IgD-negative memory B cell (primary cell): ENCODE data around the gene LAMC2. TPM values are rescaled to one million over a fixed set of nuclear protein-coding genes. Genes with fewer than 3 reads are reported as not detected.

ENCODE experiments used
- H3K27ac Mint-ChIP-seq, 3 donors: one replicate each; pipeline ENCODE4 v1.8.0; 2020 to 2022; ENCODE audit warnings: mild to moderate bottlenecking in 3 of 3, mixed read lengths in 3 of 3, moderate library complexity in 1 of 3
- H3K27me3 Mint-ChIP-seq: one replicate; pipeline ENCODE4 v1.8.0; 2021; ENCODE audit warnings: mixed read lengths
- H3K36me3 Mint-ChIP-seq: one replicate; pipeline ENCODE4 v1.8.0; 2020; ENCODE audit warnings: mild to moderate bottlenecking, mixed read lengths
- H3K4me1 Mint-ChIP-seq, 3 donors: one replicate each; pipeline ENCODE4 v1.8.0; 2020 to 2022; ENCODE audit warnings: mixed read lengths in 3 of 3, mild to moderate bottlenecking in 1 of 3
- H3K4me3 Mint-ChIP-seq, 4 donors: one replicate each; pipeline ENCODE4 v1.8.0; 2020 to 2022; ENCODE audit warnings: mild to moderate bottlenecking in 4 of 4, mixed read lengths in 4 of 4, moderate library complexity in 3 of 4
- H3K9me3 Mint-ChIP-seq, 3 donors: one replicate each; pipeline ENCODE4 v1.8.0; 2020 to 2021; ENCODE audit warnings: mixed read lengths in 3 of 3, mild to moderate bottlenecking in 1 of 3
- polyA plus RNA-seq: library from polyadenylated mRNA; unstranded; fragments of 300-500 nt; fragmentation: Illumina TruSeq; gene quantifications from one replicate; pipeline ENCODE4 v1.2.3, GENCODE V29; 2021

The LAMC2 gene
- polyA plus RNA-seq, 1 donor from 2014 or later: not detected

DNA sequence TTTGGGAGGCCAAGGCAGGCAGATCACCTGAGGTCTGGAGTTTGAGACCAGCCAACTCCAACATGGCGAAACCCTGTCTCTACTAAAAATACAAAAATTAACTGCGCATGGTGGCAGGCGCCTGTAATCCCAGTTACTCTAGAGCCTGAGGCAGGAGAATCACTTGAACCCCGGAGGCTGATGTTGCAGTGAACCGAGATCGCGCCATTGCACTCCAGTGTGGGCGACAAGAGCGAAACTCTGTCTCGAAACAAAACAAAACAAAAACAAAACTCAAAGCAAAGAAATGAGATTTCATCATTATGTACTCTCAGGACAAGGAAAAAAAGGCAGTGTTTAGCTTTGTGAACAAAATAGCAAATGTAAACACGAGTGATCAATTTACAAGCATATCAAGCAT is 61.0 kb downstream of the LAMC2 start:
- peaks cover 5% of the 10 kb centered on the region for H3K27me3 Mint-ChIP-seq
- no peak overlapping the region for H3K27ac Mint-ChIP-seq
- no peak overlapping the region for H3K4me3 Mint-ChIP-seq
- no peaks in the 10 kb centered on the region for H3K9me3 Mint-ChIP-seq
- no peaks in the 10 kb centered on the region for H3K36me3 Mint-ChIP-seq
- H3K4me1 Mint-ChIP-seq: no peaks in the 10 kb centered on the region

DNA sequence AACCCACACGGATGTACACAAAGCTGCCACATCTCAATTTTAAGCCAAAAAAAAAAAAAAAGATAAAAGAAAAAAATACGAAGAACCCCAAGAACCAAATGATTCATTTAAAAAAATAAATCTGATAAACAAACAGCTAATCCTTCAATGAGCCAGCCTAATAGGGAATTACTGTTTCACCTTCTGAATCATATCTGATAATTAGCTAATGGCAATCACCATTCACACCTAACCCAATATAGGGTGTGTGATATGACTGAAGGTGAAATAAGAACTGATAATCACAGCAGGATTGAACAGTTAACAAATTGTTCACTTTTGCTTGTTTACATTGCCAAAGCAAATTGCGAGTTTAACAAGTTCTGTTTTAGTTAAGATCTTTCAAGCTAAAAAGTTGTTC is 61.4 kb downstream of the LAMC2 start:
- H3K9me3 Mint-ChIP-seq: no peaks in the 10 kb centered on the region
- H3K27me3 Mint-ChIP-seq: peaks cover 5% of the 10 kb centered on the region
- H3K4me3 Mint-ChIP-seq: no peak overlapping the region
- H3K36me3 Mint-ChIP-seq: no peaks in the 10 kb centered on the region
- H3K4me1 Mint-ChIP-seq: no peaks in the 10 kb centered on the region
- no peak overlapping the region for H3K27ac Mint-ChIP-seq

DNA sequence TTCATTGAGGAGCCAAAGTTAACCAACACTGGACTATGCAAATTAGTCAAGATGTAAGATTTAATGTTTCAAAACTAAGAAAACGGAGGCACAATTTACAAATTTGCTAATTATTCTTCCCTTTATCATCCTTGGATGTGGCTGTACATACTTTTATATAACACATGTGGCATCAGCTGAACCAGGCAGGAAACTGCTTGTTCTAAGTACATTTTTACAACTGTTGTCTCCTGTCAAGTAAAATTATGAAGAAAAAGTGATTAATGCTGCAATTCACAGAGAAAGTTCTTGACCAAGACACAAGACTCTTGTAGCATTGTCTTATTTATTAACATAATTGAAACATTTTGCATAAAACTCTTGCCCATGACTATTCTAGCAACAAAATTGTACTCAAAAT is 61.9 kb downstream of the LAMC2 start:
- H3K9me3 Mint-ChIP-seq: no peaks in the 10 kb centered on the region
- peaks cover 5% of the 10 kb centered on the region for H3K27me3 Mint-ChIP-seq
- no peak overlapping the region for H3K27ac Mint-ChIP-seq
- H3K4me3 Mint-ChIP-seq: no peak overlapping the region
- no peaks in the 10 kb centered on the region for H3K4me1 Mint-ChIP-seq
- H3K36me3 Mint-ChIP-seq: no peaks in the 10 kb centered on the region

- H3K4me1 Mint-ChIP-seq: no peaks in the 10 kb centered on the region
- H3K27me3 Mint-ChIP-seq: peaks cover 5% of the 10 kb centered on the region
- H3K36me3 Mint-ChIP-seq: no peaks in the 10 kb centered on the region
- H3K9me3 Mint-ChIP-seq: peaks cover 0 to under 1% (median 0%) of the 10 kb centered on the region in 3 donors
- H3K27ac Mint-ChIP-seq: no peak overlapping the region
- no peak overlapping the region for H3K4me3 Mint-ChIP-seq
Measured at GRCh38 chr1:183248989-183249691, 63.1 kb downstream of the LAMC2 start.

DNA sequence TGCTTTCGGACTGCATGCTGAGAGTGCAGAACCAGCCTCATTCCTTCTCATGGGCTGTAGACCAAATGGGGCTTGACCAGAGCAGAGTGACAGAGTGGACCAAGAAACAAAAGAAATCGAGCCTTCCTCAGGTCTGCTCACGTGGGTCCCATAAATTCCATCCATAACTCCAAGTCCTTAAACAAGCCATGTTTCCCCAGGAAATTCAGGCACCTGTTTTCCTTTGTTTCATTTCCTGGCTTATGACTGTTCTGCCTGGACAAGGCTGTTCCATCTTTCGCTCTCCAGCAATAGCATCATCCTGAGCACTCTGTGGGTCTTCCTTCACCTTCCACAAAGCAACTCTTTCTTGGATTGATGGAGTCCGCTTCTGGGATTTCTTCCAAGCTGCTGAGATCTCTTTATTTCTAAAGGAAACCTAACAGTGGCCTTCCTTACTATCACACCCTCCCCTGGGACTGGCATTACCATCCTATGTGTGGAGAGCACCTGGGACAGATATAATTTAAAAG is 63.9 kb downstream of the LAMC2 start:
- no peaks in the 10 kb centered on the region for H3K4me1 Mint-ChIP-seq
- H3K36me3 Mint-ChIP-seq: no peaks in the 10 kb centered on the region
- H3K27me3 Mint-ChIP-seq: peaks cover 5% of the 10 kb centered on the region
- H3K27ac Mint-ChIP-seq: no peak overlapping the region
- H3K4me3 Mint-ChIP-seq: no peak overlapping the region
- H3K9me3 Mint-ChIP-seq: peaks cover 0 to 2% (median under 1%) of the 10 kb centered on the region in 3 donors

DNA sequence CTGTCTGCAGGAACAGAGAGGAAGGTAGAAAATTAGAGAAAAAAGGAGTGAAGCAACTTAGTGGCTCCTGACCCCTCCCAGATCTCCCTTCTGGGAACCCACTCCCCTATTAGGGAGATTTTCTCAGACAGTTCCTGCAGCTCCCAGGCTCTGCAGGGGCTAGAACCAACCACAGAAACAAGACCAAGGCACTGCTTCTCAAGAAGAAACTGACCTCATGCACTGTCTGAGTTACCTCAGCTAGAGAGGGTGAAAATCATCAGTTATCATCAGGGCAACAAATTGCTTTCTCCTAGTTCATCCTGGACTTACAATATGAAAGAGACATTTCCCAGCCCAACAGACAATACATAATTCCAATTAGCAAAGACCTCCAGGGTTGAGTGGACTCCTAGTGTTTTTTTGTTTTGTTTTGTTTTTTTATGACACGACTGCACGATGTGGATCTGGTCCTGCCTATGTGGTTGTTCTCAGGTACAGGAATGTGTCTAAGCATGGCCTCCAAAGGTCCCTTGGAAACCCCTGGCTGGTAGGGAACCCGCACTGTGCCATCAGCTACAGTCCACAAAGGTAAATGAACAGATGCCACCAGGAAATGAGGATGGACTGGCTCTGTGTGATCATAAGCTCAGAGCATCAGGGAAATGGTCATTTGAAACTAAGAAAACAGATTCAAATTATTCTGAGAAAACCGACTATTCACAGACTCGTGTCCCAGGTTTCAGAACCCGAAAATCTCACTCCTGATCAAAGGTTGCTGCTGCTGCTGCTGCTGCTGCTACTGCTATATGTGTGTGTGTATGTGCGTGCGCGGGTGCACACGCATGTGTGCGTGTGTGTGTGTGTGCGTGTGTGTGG is 65.3 kb downstream of the LAMC2 start:
- no peak overlapping the region for H3K27ac Mint-ChIP-seq
- H3K9me3 Mint-ChIP-seq: peaks cover 0 to 3% (median 2%) of the 10 kb centered on the region in 3 donors
- H3K4me3 Mint-ChIP-seq: no peak overlapping the region
- H3K36me3 Mint-ChIP-seq: no peaks in the 10 kb centered on the region
- peaks cover 2% of the 10 kb centered on the region for H3K27me3 Mint-ChIP-seq
- H3K4me1 Mint-ChIP-seq: no peaks in the 10 kb centered on the region

- Mint-ChIP-seq H3K27ac (no peak overlapping the region), H3K9me3 (peaks cover 0 to 3% (median 2%) of the 10 kb centered on the region in 3 donors)
Measured at GRCh38 chr1:183251959-183252450, 65.9 kb downstream of the LAMC2 start.

DNA sequence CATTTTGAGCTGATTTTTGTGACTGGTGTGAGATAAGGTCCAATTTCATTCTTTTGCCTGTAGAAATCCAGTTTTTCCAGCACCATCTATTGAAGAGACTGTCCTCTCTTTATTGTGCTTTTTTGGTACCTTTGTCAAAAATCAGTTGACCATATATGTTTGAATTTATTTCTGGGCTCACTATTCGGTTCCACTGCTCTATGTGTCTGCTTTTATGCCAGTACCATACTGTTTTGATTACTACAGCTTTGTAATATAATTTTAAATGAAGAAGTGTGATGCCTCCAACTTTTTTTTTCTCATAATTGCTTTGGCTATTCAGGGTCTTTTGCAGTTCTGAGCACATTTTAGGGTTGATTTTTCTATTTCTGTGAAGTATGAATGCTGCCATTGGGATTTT is 69.0 kb downstream of the LAMC2 start:
- Mint-ChIP-seq H3K4me1 (peaks cover 0 to 5% (median 0%) of the 10 kb centered on the region in 3 donors), H3K4me3 (no peak overlapping the region), H3K27me3 (peaks cover 9% of the 10 kb centered on the region), H3K9me3 (peaks cover 0 to 3% (median 2%) of the 10 kb centered on the region in 3 donors), H3K27ac (no peak overlapping the region), H3K36me3 (peaks cover 1% of the 10 kb centered on the region)

More at GRCh38 chr1:183251959-183252450, 65.9 kb downstream of the LAMC2 start:
- Mint-ChIP-seq H3K4me1 (no peaks in the 10 kb centered on the region), H3K4me3 (no peak overlapping the region), H3K27me3 (peaks cover 2% of the 10 kb centered on the region), H3K36me3 (no peaks in the 10 kb centered on the region)

DNA sequence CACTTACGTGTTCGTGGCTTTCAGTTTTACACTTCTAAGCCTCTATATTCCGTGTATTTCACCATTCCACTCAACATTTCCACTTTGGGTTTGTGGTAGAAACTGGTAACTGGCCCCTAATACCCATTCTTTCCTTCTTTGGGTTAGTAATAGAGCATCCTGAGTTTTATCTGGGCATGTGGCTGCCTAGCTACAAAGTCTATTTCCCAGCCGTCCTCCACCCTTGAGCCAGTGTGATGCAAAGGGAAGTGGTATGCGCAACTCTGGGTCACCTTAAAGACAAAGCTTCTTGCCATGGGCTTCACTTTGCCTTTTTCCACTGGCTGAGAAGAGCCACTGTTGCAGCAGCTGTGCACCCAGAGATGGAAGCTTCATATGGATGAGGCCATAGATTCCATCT is 73.9 kb downstream of the LAMC2 start:
- no peak overlapping the region for H3K4me3 Mint-ChIP-seq

GRCh38 chr1:183262628-183263200 is 76.7 kb downstream of the LAMC2 start:
- H3K36me3 Mint-ChIP-seq: peaks cover under 1% of the 10 kb centered on the region
- H3K9me3 Mint-ChIP-seq: no peaks in the 10 kb centered on the region
- H3K27ac Mint-ChIP-seq: no peak overlapping the region
- peaks cover 32% of the 10 kb centered on the region for H3K27me3 Mint-ChIP-seq
- H3K4me3 Mint-ChIP-seq: no peak overlapping the region
- H3K4me1 Mint-ChIP-seq: peaks cover 0 to 4% (median 0%) of the 10 kb centered on the region in 3 donors

More for the DNA sequence above, 73.9 kb downstream of the LAMC2 start:
- Mint-ChIP-seq H3K4me1 (peaks cover 0 to 5% (median 0%) of the 10 kb centered on the region in 3 donors), H3K36me3 (peaks cover 1% of the 10 kb centered on the region), H3K9me3 (peaks cover 0 to 3% (median 0%) of the 10 kb centered on the region in 3 donors), H3K27ac (no peak overlapping the region), H3K27me3 (peaks cover 19% of the 10 kb centered on the region)

DNA sequence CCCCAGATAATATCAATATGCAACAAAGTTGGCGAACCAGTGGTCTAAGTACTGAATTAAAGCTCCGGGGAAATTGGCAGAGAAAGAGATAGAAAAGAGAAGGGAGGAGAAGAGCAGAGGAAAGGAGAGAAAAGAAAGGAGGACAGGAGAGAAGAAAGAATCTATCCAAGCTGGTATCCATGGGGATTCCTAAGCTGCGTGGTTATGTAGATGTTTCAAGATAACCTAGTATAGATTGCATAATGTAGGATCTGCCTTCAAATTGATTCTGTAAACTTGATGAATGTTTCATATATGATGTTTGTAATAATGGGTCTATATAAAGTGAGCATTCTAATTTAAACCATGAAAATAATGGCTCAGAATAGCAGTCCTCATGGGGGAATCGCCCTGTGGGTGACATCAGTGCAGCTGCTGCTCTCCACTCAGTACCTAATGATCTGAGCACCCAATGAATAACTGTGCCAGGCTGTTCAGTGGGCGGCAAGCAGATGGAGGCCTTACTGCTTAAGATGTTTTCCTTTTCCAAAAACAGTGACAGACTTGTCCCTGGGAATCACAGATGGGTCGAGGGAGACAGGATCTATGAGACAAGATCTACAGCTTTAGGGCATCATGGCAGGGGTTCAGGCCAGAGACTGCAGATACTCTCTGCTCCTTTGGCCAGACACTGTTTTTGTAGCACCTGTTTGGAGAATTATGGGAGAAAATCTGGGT is 78.0 kb downstream of the LAMC2 start:
- Mint-ChIP-seq H3K4me3 (no peak overlapping the region), H3K27ac (no peak overlapping the region), H3K9me3 (no peaks in the 10 kb centered on the region), H3K36me3 (no peaks in the 10 kb centered on the region), H3K4me1 (no peaks in the 10 kb centered on the region), H3K27me3 (peaks cover 28% of the 10 kb centered on the region)

- H3K27me3 Mint-ChIP-seq: peaks cover 17% of the 10 kb centered on the region
- H3K27ac Mint-ChIP-seq: no peak overlapping the region
- H3K9me3 Mint-ChIP-seq: no peaks in the 10 kb centered on the region
- no peak overlapping the region for H3K4me3 Mint-ChIP-seq
- H3K4me1 Mint-ChIP-seq: no peaks in the 10 kb centered on the region
- H3K36me3 Mint-ChIP-seq: no peaks in the 10 kb centered on the region
Measured at GRCh38 chr1:183267646-183268431, 81.8 kb downstream of the LAMC2 start.

DNA sequence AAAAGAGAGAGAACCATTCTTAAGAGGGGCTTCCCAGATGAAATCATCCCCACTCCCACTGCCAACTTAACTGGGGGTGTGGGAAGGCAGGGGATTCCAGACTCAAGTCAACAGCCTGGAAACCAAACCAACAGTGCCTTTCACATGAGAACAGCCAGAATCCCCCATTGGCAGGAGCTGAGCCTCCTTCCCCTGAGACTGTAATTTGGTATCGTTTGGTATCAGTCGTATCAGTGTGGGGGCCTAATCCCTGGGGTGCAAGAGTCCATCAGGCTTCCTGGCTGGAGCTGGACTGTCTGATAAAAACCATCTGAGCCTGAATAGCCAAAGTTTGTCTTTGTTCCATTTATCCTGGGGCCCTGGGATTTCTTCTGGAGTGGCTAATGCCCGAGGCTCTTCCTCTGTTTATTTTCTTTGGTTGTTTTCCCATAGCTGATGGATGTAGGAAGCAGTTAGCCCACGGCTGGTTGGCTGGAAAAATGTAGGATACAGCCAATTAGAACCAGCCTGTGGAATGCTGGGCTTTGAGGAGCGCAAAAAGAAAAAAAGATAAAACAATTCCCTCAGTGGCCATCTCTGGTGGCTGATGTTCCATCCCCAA is 84.6 kb downstream of the LAMC2 start:
- H3K4me3 Mint-ChIP-seq: no peak overlapping the region
- peaks cover 14% of the 10 kb centered on the region for H3K27me3 Mint-ChIP-seq
- no peaks in the 10 kb centered on the region for H3K36me3 Mint-ChIP-seq
- H3K27ac Mint-ChIP-seq: no peak overlapping the region
- H3K9me3 Mint-ChIP-seq: no peaks in the 10 kb centered on the region
- H3K4me1 Mint-ChIP-seq: no peaks in the 10 kb centered on the region
